GM19467 (cell line): ENCODE measurements around the gene MCU.

Experiments used
- ATAC-seq: cut with Tn5 transposase; IDR thresholded peaks from one replicate; pipeline ENCODE4 v1.9.1; 2021; ENCODE audit warnings: mild to moderate bottlenecking, moderate library complexity; ENCODE audit not compliant: unreplicated experiment

Gene MCU

GRCh38 chr10:72800741-72801092 is 108.8 kb downstream of the MCU start:
- no peak for ATAC-seq

DNA sequence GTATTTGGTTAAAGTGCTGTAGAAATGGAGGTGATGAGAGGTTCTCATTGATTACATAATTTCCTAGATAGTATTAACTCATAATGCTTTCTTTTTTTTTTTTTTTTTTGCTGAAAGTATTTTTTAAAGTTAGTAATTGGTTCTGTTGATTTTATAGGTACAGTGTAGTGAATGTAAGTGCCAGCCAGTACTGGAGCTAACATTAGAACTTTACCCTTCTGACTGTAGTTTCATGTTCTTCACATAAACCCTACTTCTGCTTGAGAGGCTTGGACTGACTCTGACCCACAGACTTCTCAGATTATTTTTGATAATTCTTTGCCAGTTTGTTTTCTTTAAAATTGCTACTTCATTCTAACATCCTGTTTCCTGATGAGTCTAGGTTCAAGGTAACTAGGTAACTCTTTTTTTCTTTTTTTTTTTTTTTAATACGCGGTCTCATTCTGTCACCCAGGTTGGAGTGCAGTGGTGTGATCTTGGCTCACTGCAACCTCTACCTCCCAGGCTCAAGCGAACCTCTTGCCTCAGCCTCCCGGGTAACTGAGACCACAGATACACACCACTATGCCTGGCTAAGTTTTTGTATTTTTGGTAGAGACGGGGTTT is 109.4 kb downstream of the MCU start:
- ATAC-seq: no peak

DNA sequence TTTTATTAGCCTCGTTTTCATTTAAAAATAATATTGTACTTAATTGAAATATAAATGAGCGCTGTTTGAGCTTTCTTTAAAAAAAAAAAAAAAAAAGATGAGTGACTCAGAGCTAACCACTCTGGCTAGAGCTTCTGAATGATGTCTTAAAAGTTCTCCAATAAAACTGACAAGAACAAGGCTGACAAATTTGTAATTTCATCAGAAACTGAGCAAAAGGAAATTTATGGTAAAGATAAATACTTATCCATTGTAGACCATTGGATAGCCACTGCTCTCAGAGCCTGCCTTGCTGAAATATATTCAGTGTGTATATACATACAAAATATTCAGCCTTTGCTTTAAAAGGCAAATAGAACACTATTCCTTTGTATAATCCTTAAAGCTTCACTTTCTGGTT is 110.4 kb downstream of the MCU start:
- no peak for ATAC-seq

DNA sequence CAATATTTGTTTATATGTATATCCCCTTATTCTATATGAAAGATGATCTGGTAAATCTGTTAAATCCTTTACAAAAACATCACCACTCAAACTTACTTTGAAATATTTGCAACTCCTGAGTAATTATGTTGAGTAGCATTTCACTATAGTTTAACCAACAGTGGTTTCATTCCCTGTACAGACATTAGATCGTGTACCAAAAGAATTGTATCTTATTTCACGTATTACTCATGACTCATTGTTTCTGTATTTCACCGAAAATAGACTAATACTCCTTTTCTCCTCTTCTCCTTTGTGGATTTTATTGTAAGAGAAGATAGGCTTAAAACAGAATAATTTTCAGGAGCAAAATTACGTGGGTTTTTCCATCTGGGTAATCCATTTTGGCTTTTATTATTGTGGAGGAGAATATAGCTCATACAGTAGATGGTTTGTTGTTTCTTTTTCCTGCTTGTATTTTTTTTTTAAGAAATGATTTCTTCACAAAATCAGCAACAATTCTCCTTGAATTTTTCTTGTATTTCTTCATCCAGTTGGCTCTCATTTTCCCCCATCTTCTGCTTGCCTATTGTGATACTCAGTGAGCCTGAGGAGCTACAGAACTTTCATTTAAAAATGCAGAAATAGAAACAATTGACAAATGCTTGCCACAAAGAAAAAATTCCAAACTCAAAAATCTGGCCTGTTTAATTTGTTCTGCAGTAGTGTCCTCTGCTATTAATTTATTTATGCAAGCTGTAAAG is 111.0 kb downstream of the MCU start:
- no peak for ATAC-seq

DNA sequence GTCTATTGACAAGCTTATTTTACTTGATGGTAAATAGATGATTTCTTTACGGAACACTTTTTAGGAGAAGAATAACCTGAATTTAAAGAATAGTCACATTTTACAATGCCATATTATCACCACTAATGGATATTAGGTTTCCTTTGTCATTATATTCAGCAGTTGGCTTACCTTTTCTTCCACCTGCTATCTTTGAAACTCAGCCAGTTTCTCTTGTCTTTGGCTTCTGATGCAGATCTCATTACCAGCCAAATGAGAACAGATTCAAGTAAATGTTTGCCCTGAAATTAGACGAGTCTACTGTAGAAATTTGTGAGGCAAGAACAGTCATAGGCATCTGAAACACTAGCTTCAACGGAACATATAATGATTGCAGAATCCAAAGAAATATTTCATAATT is 116.1 kb downstream of the MCU start:
- no peak for ATAC-seq

- no peak for ATAC-seq
These were observed 117.1 kb downstream of the MCU start for GRCh38 chr10:72809006-72809405.

GRCh38 chr10:72810976-72811375 is 119.0 kb downstream of the MCU start:
- no peak for ATAC-seq

DNA sequence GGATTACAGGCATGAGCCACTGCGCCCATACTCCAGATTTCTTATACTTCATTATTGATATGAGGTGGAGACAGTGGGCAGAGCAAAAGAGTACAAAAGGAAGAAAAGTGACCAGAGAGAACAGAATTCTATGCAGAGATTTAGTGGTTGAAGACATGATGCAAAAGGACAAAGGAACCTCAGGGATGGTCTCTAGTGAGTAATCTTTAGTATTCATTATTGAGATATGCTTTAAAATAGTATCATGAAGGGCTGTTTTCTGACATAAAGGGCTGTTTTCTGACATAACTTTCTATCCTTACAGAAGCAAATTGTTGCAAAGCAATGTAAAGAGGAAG is 120.4 kb downstream of the MCU start:
- ATAC-seq: no peak

- ATAC-seq: no peak
These were observed 120.9 kb downstream of the MCU start for GRCh38 chr10:72812753-72813430.

GRCh38 chr10:72814099-72814790 is 122.3 kb downstream of the MCU start:
- ATAC-seq: no peak

DNA sequence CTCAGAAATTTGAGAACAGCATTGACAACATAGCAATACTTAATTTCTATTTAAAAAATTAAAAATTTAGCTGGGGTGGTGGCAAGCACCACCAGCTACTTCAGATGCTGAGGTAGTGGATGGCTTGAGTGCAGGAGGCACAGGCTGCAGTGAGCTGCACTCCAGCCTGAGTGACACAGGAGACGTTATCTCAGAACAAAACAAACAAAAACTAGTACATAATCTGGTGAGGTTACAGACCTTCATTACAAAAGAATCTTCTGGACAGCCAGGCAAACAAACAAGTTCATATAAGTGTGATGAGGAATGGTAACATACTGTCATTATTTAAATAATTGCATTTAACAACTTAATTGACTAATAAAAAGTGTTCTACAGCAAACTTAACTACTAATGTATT is 124.6 kb downstream of the MCU start:
- ATAC-seq: no peak

GRCh38 chr10:72818076-72818475 is 126.1 kb downstream of the MCU start:
- no peak for ATAC-seq

GRCh38 chr10:72819053-72819452 is 127.1 kb downstream of the MCU start:
- no peak for ATAC-seq

GRCh38 chr10:72821606-72822005 is 129.7 kb downstream of the MCU start:
- ATAC-seq: no peak

GRCh38 chr10:72822342-72822986 is 130.5 kb downstream of the MCU start:
- no peak for ATAC-seq

DNA sequence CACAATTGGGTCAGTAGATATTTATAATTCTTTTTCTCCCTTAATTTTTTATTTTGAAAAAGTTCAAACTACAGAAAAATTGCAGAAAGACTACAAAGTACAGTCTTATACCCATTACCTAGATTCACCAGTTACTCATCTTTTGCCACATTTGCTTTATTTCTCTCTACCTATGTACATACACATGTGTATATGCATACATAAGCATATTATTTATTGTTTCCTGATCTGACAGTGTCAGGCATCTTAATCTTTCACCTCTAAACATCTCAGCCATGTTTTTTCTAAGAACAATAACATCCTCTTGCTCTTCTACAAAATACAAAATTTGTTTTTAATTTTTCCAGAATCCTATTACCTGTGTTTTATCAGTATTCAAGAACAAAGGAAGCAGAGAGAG is 133.2 kb downstream of the MCU start:
- ATAC-seq: no peak

GRCh38 chr10:72826346-72826745 is 134.4 kb downstream of the MCU start:
- no peak for ATAC-seq

DNA sequence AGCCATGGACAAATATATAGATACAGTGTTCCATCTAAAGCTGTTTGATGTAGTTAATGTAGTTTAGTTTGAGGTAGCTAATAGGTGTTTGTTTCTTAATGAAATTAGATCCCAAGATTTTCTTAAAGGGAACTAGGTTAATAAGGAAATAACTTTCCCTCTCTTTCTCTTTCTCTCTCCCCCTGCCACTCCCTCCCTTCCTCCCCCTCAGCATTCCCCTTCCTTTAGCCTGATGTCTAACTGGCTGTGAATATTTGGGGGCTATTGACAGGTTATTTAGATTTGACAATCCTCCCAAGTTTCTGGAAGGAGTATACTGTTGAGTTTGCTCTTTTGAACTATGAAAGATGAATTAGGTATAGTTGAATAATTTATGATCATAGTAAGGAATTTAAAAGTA is 136.4 kb downstream of the MCU start:
- no peak for ATAC-seq

- ATAC-seq: no peak
These were observed 138.7 kb downstream of the MCU start for GRCh38 chr10:72830625-72831024.

DNA sequence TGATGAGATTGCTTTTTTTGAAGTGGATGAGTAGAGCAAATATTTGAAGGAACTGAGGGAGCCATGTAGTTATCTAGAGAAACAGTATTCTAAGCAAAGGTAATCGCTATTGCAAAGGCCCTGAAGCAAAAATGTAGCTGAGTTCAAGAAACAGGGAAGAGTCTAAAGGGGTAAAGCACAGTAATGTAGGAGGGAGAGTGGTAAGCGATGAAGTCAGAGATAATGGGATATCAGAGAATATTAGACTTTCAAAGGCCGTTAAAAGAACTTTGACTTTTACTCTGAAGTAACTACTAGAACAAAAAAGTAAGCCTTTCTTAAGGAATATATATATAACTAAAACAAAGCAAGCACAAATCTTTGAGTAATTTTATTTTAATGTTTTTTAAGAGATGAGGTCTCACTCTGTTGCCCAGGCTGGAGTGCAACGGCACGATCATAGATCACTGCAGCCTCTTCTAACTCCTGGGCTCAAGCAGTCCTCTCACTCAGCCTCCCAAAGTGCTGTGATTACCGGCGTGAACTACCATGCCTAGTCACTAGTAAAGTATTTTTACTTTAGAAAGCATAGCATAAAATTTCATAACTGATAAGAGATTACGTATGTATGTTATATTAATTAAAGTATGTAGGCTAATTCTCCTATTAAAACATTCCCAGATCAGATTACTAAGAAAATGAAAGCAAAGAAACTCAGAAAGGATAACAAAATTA is 139.9 kb downstream of the MCU start:
- ATAC-seq: no peak

GRCh38 chr10:72832701-72833100 is 140.8 kb downstream of the MCU start:
- ATAC-seq: no peak
